IMR-90 (cell line): ENCODE results near the gene ANKRD55. TPM values are rescaled to one million over a fixed set of nuclear protein-coding genes. Genes with fewer than 3 reads are reported as not detected.

Source experiments
- ATAC-seq: fragments of 200-7000 bp; cut with Tn5 transposase; 2 replicates; pipeline ENCODE4 v1.9.1; 2020; ENCODE audit warnings: low read depth, mild to moderate bottlenecking, moderate library complexity
- BruUV-seq: library from RNA; stranded (reverse); fragments of 400-500 nt; replicated peaks from 2 replicates; lab custom pipeline; 2021; lab: Mats Ljungman, UMichigan
- CTCF ChIA-PET: fragments of 300-600 bp; formaldehyde crosslinking; extraction: SDS; loops from one replicate; lab custom pipeline; 2021; ENCODE audit warnings: antibody characterized with exemption; lab: Yijun Ruan, JAX
- POLR2A ChIA-PET: fragments of 300-600 bp; sonication (Branson Sonifier 250); formaldehyde crosslinking; loops from one replicate; lab custom pipeline; 2022; ENCODE audit warnings: antibody characterized with exemption; ENCODE audit not compliant: unreplicated experiment; lab: Charles Lee
- DNase-seq: peaks from one replicate; pipeline ENCODE4 v3.0.0; 2013
- H2AFZ ChIP-seq: replicated peaks from 2 replicates; pipeline ENCODE3; 2013; ENCODE audit warnings: low read length, mild to moderate bottlenecking; ENCODE audit not compliant: poor library complexity
- H2AK5ac ChIP-seq: 2 replicates; pipeline ENCODE4 v1.6.1; 2013; ENCODE audit warnings: low read depth, low read length, inconsistent platforms
- H2AK9ac ChIP-seq: replicated peaks from 2 replicates; pipeline ENCODE3; 2013; ENCODE audit warnings: mild to moderate bottlenecking, low read depth, low read length, moderate library complexity; ENCODE audit not compliant: poor library complexity
- H2BK120ac ChIP-seq: 2 replicates; pipeline ENCODE4 v1.6.1; 2013; ENCODE audit warnings: low read depth, low read length, inconsistent platforms
- H2BK15ac ChIP-seq: 3 replicates; pipeline ENCODE4 v1.6.1; 2013; ENCODE audit warnings: low read depth, low read length, inconsistent platforms
- H2BK20ac ChIP-seq: 2 replicates; pipeline ENCODE4 v1.6.1; 2013; ENCODE audit warnings: low read depth, mild to moderate bottlenecking, inconsistent platforms, low read length, moderate library complexity
- H2BK5ac ChIP-seq: 2 replicates; pipeline ENCODE4 v1.6.1; 2013; ENCODE audit warnings: mild to moderate bottlenecking, low read depth, low read length, inconsistent platforms; ENCODE audit not compliant: poor library complexity, severe bottlenecking
- H3K14ac ChIP-seq: replicated peaks from 2 replicates; pipeline ENCODE4 v1.6.1; 2013; ENCODE audit warnings: low read depth, low read length, inconsistent platforms
- H3K18ac ChIP-seq: 2 replicates; pipeline ENCODE4 v1.6.1; 2013; ENCODE audit warnings: low read depth, low read length, control low read depth
- H3K23ac ChIP-seq: 2 replicates; pipeline ENCODE4 v1.6.1; 2013; ENCODE audit warnings: low read depth, low read length, inconsistent platforms
- H3K27ac ChIP-seq: 2 replicates; pipeline ENCODE4 v1.5.1; 2013; ENCODE audit warnings: mild to moderate bottlenecking, control low read depth, low read length; ENCODE audit not compliant: insufficient read depth
- H3K27me3 ChIP-seq: 2 replicates; pipeline ENCODE4 v1.6.1; 2013; ENCODE audit warnings: low read length; ENCODE audit not compliant: control insufficient read depth, insufficient read depth
- H3K36me3 ChIP-seq: 2 replicates; pipeline ENCODE4 v1.6.1; 2013; ENCODE audit warnings: low read length, mixed read lengths; ENCODE audit not compliant: control insufficient read depth, insufficient read depth
- H3K4ac ChIP-seq: 2 replicates; pipeline ENCODE4 v1.6.1; 2013; ENCODE audit warnings: low read depth, low read length, inconsistent platforms
- H3K4me1 ChIP-seq: 2 replicates; pipeline ENCODE4 v1.6.1; 2013; ENCODE audit warnings: low read length, mixed read lengths; ENCODE audit not compliant: control insufficient read depth, insufficient read depth
- H3K4me2 ChIP-seq: 2 replicates; pipeline ENCODE4 v1.6.1; 2013; ENCODE audit warnings: low read depth, mild to moderate bottlenecking, control low read depth, low read length, moderate library complexity
- H3K4me3 ChIP-seq: 2 replicates; pipeline ENCODE4 v1.5.1; 2013; ENCODE audit warnings: low read depth, mild to moderate bottlenecking, control low read depth, low read length, moderate library complexity; ENCODE audit not compliant: insufficient read depth
- H3K56ac ChIP-seq: 2 replicates; pipeline ENCODE4 v1.6.1; 2013; ENCODE audit warnings: low read length, inconsistent platforms; ENCODE audit not compliant: insufficient read depth; ENCODE audit errors: extremely low read depth
- H3K79me1 ChIP-seq, 2 experiments: 2 replicates each; pipeline ENCODE4 v1.6.1; 2013; ENCODE audit warnings: low read length in 2 of 2, inconsistent platforms in 1 of 2, low read depth in 1 of 2
- H3K9ac ChIP-seq: 2 replicates; pipeline ENCODE4 v1.6.1; 2013; ENCODE audit warnings: low read depth, low read length, control low read depth
- H3K9me1 ChIP-seq: 2 replicates; pipeline ENCODE4 v1.6.1; 2013; ENCODE audit warnings: low read length, inconsistent platforms; ENCODE audit not compliant: insufficient read depth
- H3K9me3 ChIP-seq: 2 replicates; pipeline ENCODE4 v1.6.1; 2013; ENCODE audit warnings: low read length; ENCODE audit not compliant: control insufficient read depth, insufficient read depth
- H4K20me1 ChIP-seq: 2 replicates; pipeline ENCODE4 v1.6.1; 2013; ENCODE audit warnings: low read length, inconsistent platforms; ENCODE audit not compliant: insufficient read depth
- H4K5ac ChIP-seq: 2 replicates; pipeline ENCODE4 v1.6.1; 2013; ENCODE audit warnings: mild to moderate bottlenecking, low read depth, low read length, control low read depth
- H4K8ac ChIP-seq, 2 experiments: 2 replicates each; pipeline ENCODE4 v1.6.1; 2013; ENCODE audit warnings: low read depth in 2 of 2, low read length in 2 of 2, control low read depth in 1 of 2, inconsistent platforms in 1 of 2
- H4K91ac ChIP-seq: 2 replicates; pipeline ENCODE4 v1.6.1; 2013; ENCODE audit warnings: low read depth, low read length, inconsistent platforms; ENCODE audit not compliant: insufficient read depth
- BHLHE40 ChIP-seq: fragments of 150-350 bp; IDR thresholded peaks from 2 replicates; pipeline ENCODE4 v1.6.1; 2016; ENCODE audit warnings: mild to moderate bottlenecking, low read depth, low read length
- CEBPB ChIP-seq: IDR thresholded peaks from 2 replicates; pipeline ENCODE4 v1.6.1; 2012; ENCODE audit warnings: low read depth, low read length, improper control_type of control experiment
- CHD1 ChIP-seq: IDR thresholded peaks from 2 replicates; pipeline ENCODE4 v1.6.1; 2012; ENCODE audit warnings: low read depth, low read length, improper control_type of control experiment
- ELK1 ChIP-seq: fragments of 150-350 bp; IDR thresholded peaks from 2 replicates; pipeline ENCODE4 v1.6.1; 2016; ENCODE audit warnings: low read depth, mild to moderate bottlenecking, low read length, moderate library complexity, borderline replicate concordance
- FOS ChIP-seq: fragments of 150-350 bp; IDR thresholded peaks from 2 replicates; pipeline ENCODE4 v1.6.1; 2016; ENCODE audit warnings: low read depth, low read length
- MAFK ChIP-seq: IDR thresholded peaks from 2 replicates; pipeline ENCODE4 v1.6.1; 2012; ENCODE audit warnings: low read depth, low read length, improper control_type of control experiment
- MAZ ChIP-seq: IDR thresholded peaks from 2 replicates; pipeline ENCODE4 v1.6.1; 2012; ENCODE audit warnings: low read depth, mild to moderate bottlenecking, low read length, improper control_type of control experiment, moderate library complexity, borderline replicate concordance
- MXI1 ChIP-seq: IDR thresholded peaks from 2 replicates; pipeline ENCODE4 v1.6.1; 2012; ENCODE audit warnings: low read depth, mild to moderate bottlenecking, low read length, moderate library complexity, borderline replicate concordance
- NFE2L2 ChIP-seq: fragments of 150-350 bp; IDR thresholded peaks from 2 replicates; pipeline ENCODE4 v1.6.1; 2016; ENCODE audit warnings: low read depth, mild to moderate bottlenecking, low read length
- POLR2A ChIP-seq: IDR thresholded peaks from 2 replicates; pipeline ENCODE4 v1.6.1; 2012; ENCODE audit warnings: mild to moderate bottlenecking, low read depth, low read length
- SMC3 ChIP-seq: fragments of 150-350 bp; IDR thresholded peaks from 2 replicates; pipeline ENCODE4 v1.6.1; 2016; ENCODE audit warnings: low read depth, mild to moderate bottlenecking, antibody characterized with exemption, low read length, moderate library complexity
- WGBS, 2 experiments: methylation state at CpG; one replicate each; pipeline versions ENCODE4 v1.1.5 to v1.1.7; 2013; ENCODE audit warnings: missing lambda C conversion rate in 2 of 2; ENCODE audit not compliant: insufficient read length in 1 of 2; ENCODE audit errors: extremely low coverage in 2 of 2; 5-methylcytosine and 5-hydroxymethylcytosine counted together
- dilution Hi-C: fragments of 300-500 bp; cut with HindIII; formaldehyde crosslinking; loops from one replicate; pipeline ENCODE4 v1.14.3; 2018; ENCODE audit warnings: low sequenced_read_pairs; ENCODE audit not compliant: unreplicated experiment
- in situ Hi-C: fragments of 300-500 bp; cut with MboI; formaldehyde crosslinking; loops from 3 replicates; pipeline ENCODE4 v1.14.3; 2019; ENCODE audit warnings: low sequenced_read_pairs, inconsistent platforms, mixed read lengths
- intact Hi-C: fragments of 100-400 bp; cut with micrococcal nuclease; formaldehyde crosslinking; loops from 2 replicates; pipeline ENCODE4 v1.10.0; 2022
- polyA plus RNA-seq, 3 experiments: library from polyadenylated mRNA; depleted of rRNA; stranded (reverse); fragments of >200 nt; gene quantifications; 2 replicates each; pipeline ENCODE4 v1.2.3, GENCODE V29; 2012; ENCODE audit warnings: low replicate concordance in 1 of 3
- total RNA-seq: library from RNA; depleted of rRNA; stranded (reverse); fragments of >200 nt; gene quantifications from 2 replicates; pipeline ENCODE4 v1.2.3, GENCODE V29; 2012

ANKRD55 gene
- total and polyA plus RNA-seq, 2 of the 4 experiments (the other 2 are of a cell fraction) = not detected

GRCh38 chr5:56085193-56085592 lies 147.9 kb downstream of the ANKRD55 start:
- Histone ChIP-seq H2AK5ac (no peak overlapping the region), H3K79me1 (no peaks in the 10 kb centered on the region), H4K20me1 (no peaks in the 10 kb centered on the region), H3K4me1 (peaks cover 11% of the 10 kb centered on the region), H2BK120ac (no peak overlapping the region), H3K56ac (no peak overlapping the region), H2AFZ (no peak overlapping the region), H3K4me2 (no peak overlapping the region), H2AK9ac (no peak overlapping the region), H3K4me3 (no peak overlapping the region), H2BK5ac (no peak overlapping the region), H4K8ac (no peak overlapping the region), H3K14ac (no peak overlapping the region), H3K9me1 (peaks cover 11% of the 10 kb centered on the region), H3K4ac (no peak overlapping the region), H3K18ac (no peak overlapping the region), H2BK20ac (no peak overlapping the region), H3K27ac (no peak overlapping the region), H3K27me3 (no peaks in the 10 kb centered on the region), H4K5ac (no peak overlapping the region), H2BK15ac (no peak overlapping the region), H3K23ac (no peak overlapping the region), H3K9me3 (no peaks in the 10 kb centered on the region), H3K9ac (no peak overlapping the region), H3K36me3 (no peaks in the 10 kb centered on the region), H4K91ac (no peak overlapping the region)
- DNase-seq = peak; percentile 35
- CTCF ChIA-PET = no interaction called here
- in situ Hi-C loops = no loop called here
- dilution Hi-C loops = no loop called here
- POLR2A ChIA-PET = no interaction called here
- ATAC-seq = peak; percentile 61
- WGBS, 2 experiments = no CpG with 5 or more reads among the region's 3 CpGs
- BruUV-seq = no TSS peak
- TF ChIP-seq FOS = no peak
- TF ChIP-seq MXI1 = no peak
- TF ChIP-seq BHLHE40 = no peak
- no peak for TF ChIP-seq NFE2L2
- TF ChIP-seq ELK1 = no peak
- no peak for TF ChIP-seq CHD1
- TF ChIP-seq SMC3 = no peak
- TF ChIP-seq MAZ = no peak
- TF ChIP-seq CEBPB = no peak
- TF ChIP-seq POLR2A = no peak
- TF ChIP-seq MAFK = no peak
- intact Hi-C loops = no loop called here
